ENCODE results near the gene MYADML2.
A peak's percentile ranks its signal among the peaks of the same experiment; 100 is the strongest.

Gene MYADML2

GRCh38 chr17:81926451-81927151 lies 20.4 kb downstream of the MYADML2 start:
- H3K27me3 ChIP-seq (ENCODE audit: insufficient read depth, low read length), result no peaks in the 10 kb centered on the region
- peaks cover 49% of the 10 kb centered on the region for H3K79me2 ChIP-seq (ENCODE audit: control insufficient read depth, insufficient read depth, low read length, unreplicated experiment)
- peak overlapping the region; percentile 94 for H3K4me3 ChIP-seq (ENCODE audit: low read depth, low read length)
- H3K27ac ChIP-seq (ENCODE audit: low read depth, low read length), result peak overlapping the region; percentile 88
- peaks cover 31% of the 10 kb centered on the region for H3K4me1 ChIP-seq (ENCODE audit: control insufficient read depth, insufficient read depth, low read length, unreplicated experiment)
- H3K36me3 ChIP-seq (ENCODE audit: insufficient read depth, low read length), result no peaks in the 10 kb centered on the region; the same call in 1 of the 2 replicates
- H2AFZ ChIP-seq (ENCODE audit: low read length, unreplicated experiment), result no peak overlapping the region

- Histone ChIP-seq H3K27ac (ENCODE audit: low read depth, low read length) (peak overlapping the region; percentile 88), H3K36me3 (ENCODE audit: insufficient read depth, low read length) (no peaks in the 10 kb centered on the region; the same call in 1 of the 2 replicates)
Measured at GRCh38 chr17:81925860-81926450, 21.1 kb downstream of the MYADML2 start.

GRCh38 chr17:81924557-81925532 lies 22.2 kb downstream of the MYADML2 start:
- Histone ChIP-seq H3K4me3 (ENCODE audit: low read depth, low read length) (peak overlapping the region; percentile 73), H2AFZ (ENCODE audit: low read length, unreplicated experiment) (no peak overlapping the region), H3K36me3 (ENCODE audit: insufficient read depth, low read length) (no peaks in the 10 kb centered on the region; the same call in 1 of the 2 replicates), H3K4me1 (ENCODE audit: control insufficient read depth, insufficient read depth, low read length, unreplicated experiment) (peaks cover 31% of the 10 kb centered on the region), H3K79me2 (ENCODE audit: control insufficient read depth, insufficient read depth, low read length, unreplicated experiment) (peaks cover 59% of the 10 kb centered on the region), H3K27ac (ENCODE audit: low read depth, low read length) (peak overlapping the region; percentile 88), H3K27me3 (ENCODE audit: insufficient read depth, low read length) (no peaks in the 10 kb centered on the region)

More at GRCh38 chr17:81925860-81926450, 21.1 kb downstream of the MYADML2 start:
- Histone ChIP-seq H3K27me3 (ENCODE audit: insufficient read depth, low read length) (no peaks in the 10 kb centered on the region), H2AFZ (ENCODE audit: low read length, unreplicated experiment) (no peak overlapping the region), H3K79me2 (ENCODE audit: control insufficient read depth, insufficient read depth, low read length, unreplicated experiment) (peaks cover 53% of the 10 kb centered on the region), H3K4me3 (ENCODE audit: low read depth, low read length) (peak overlapping the region; percentile 94), H3K4me1 (ENCODE audit: control insufficient read depth, insufficient read depth, low read length, unreplicated experiment) (peaks cover 31% of the 10 kb centered on the region)

- peaks cover 31% of the 10 kb centered on the region for H3K4me1 ChIP-seq (ENCODE audit: control insufficient read depth, insufficient read depth, low read length, unreplicated experiment)
- H3K27ac ChIP-seq (ENCODE audit: low read depth, low read length), result peak overlapping the region; percentile 88
- peaks cover 61% of the 10 kb centered on the region for H3K79me2 ChIP-seq (ENCODE audit: control insufficient read depth, insufficient read depth, low read length, unreplicated experiment)
Measured at GRCh38 chr17:81923302-81924260, 23.5 kb downstream of the MYADML2 start.

GRCh38 chr17:81922566-81923301 lies 24.3 kb downstream of the MYADML2 start:
- H3K4me3 ChIP-seq (ENCODE audit: low read depth, low read length), result peak overlapping the region; percentile 73
- peaks cover 31% of the 10 kb centered on the region for H3K4me1 ChIP-seq (ENCODE audit: control insufficient read depth, insufficient read depth, low read length, unreplicated experiment)
- no peak overlapping the region for H2AFZ ChIP-seq (ENCODE audit: low read length, unreplicated experiment)
- peaks cover 61% of the 10 kb centered on the region for H3K79me2 ChIP-seq (ENCODE audit: control insufficient read depth, insufficient read depth, low read length, unreplicated experiment)
- H3K27me3 ChIP-seq (ENCODE audit: insufficient read depth, low read length), result no peaks in the 10 kb centered on the region
- H3K36me3 ChIP-seq (ENCODE audit: insufficient read depth, low read length), result no peaks in the 10 kb centered on the region; the same call in 1 of the 2 replicates
- peak overlapping the region; percentile 88 for H3K27ac ChIP-seq (ENCODE audit: low read depth, low read length)

More at GRCh38 chr17:81923302-81924260, 23.5 kb downstream of the MYADML2 start:
- Histone ChIP-seq H3K36me3 (ENCODE audit: insufficient read depth, low read length) (no peaks in the 10 kb centered on the region; the same call in 1 of the 2 replicates), H3K4me3 (ENCODE audit: low read depth, low read length) (peak overlapping the region; percentile 73), H2AFZ (ENCODE audit: low read length, unreplicated experiment) (no peak overlapping the region), H3K27me3 (ENCODE audit: insufficient read depth, low read length) (no peaks in the 10 kb centered on the region)

DNA sequence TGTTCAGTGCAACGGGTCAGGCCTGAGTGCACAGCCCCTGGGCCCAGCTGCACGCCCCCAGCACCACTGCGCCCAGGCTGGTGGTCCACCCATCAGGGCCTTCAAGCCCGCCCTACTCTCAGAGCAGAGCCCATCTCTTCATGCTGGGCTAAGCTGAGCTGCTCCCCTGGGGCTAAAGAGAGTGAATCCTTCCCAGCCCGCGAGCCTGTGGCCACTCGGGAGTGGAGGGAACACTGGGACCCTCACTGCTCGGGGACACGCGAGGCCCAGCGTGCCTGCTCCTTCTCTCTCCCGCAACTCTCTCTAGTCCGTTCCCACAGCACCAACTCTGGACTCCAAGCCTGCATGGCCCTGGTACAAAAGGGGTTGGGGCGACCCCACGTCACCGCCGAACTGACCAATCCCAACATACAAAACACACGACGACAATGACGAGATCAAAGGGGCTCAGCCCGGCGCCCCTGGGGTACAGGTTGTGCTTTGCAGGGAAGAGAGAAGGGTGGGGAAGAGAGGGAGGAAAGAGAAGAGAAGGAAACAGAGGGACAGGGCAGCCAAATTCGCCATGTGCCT lies 25.0 kb downstream of the MYADML2 start:
- Histone ChIP-seq H3K27me3 (ENCODE audit: insufficient read depth, low read length) (no peaks in the 10 kb centered on the region), H3K36me3 (ENCODE audit: insufficient read depth, low read length) (no peaks in the 10 kb centered on the region; the same call in 1 of the 2 replicates), H3K79me2 (ENCODE audit: control insufficient read depth, insufficient read depth, low read length, unreplicated experiment) (peaks cover 63% of the 10 kb centered on the region), H2AFZ (ENCODE audit: low read length, unreplicated experiment) (no peak overlapping the region), H3K27ac (ENCODE audit: low read depth, low read length) (no peak overlapping the region), H3K4me3 (ENCODE audit: low read depth, low read length) (no peak overlapping the region), H3K4me1 (ENCODE audit: control insufficient read depth, insufficient read depth, low read length, unreplicated experiment) (peaks cover 31% of the 10 kb centered on the region)

GRCh38 chr17:81921537-81921862 lies 25.5 kb downstream of the MYADML2 start:
- Histone ChIP-seq H3K27ac (ENCODE audit: low read depth, low read length) (no peak overlapping the region), H3K27me3 (ENCODE audit: insufficient read depth, low read length) (no peaks in the 10 kb centered on the region), H3K4me3 (ENCODE audit: low read depth, low read length) (no peak overlapping the region), H3K36me3 (ENCODE audit: insufficient read depth, low read length) (no peaks in the 10 kb centered on the region; the same call in 1 of the 2 replicates), H3K79me2 (ENCODE audit: control insufficient read depth, insufficient read depth, low read length, unreplicated experiment) (peaks cover 61% of the 10 kb centered on the region), H2AFZ (ENCODE audit: low read length, unreplicated experiment) (no peak overlapping the region), H3K4me1 (ENCODE audit: control insufficient read depth, insufficient read depth, low read length, unreplicated experiment) (peaks cover 37% of the 10 kb centered on the region)

DNA sequence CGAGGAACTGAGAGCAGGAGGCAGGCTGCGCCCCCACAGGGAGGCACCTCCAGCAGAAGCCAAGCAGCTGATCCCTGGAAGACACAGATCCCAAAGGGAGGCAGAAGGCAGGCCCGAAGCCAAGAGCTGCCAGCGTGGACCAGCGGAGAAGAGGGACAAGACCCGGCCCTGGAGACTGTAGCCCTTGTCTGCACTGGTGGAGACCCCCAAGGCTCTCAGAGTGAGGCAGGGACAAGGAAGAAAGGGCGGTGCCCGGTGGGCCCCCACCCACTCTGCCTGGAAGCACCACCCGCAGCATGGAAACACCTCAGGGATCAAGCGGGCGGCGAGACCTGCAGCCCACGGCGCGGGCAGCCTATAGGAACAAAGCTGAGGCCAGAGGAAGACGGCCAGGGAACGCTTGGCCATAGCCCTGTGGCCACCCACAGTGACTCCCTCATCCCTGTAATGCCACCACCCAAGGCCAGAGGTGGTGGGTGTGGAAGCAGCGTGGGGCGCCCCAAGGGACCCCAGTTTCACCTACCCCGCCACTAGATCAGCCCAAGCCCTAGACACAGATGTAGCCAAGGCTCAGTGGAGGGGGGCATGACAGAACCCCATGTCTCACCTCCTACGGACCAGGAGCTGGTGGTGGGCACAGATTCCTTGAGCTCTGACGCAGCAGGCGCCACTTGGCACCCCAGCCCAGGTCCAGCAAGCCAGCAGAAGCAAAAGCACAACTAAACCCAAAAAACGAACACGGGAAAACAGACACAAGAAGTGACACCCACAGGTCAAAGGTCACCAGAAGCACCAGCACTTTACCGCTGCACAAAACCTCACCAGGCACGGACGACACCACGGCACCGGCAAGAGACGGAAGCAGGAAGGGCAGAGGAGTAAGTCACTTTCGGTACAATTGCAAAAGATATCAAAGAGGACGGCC lies 26.2 kb downstream of the MYADML2 start:
- peaks cover 60% of the 10 kb centered on the region for H3K79me2 ChIP-seq (ENCODE audit: control insufficient read depth, insufficient read depth, low read length, unreplicated experiment)
- H2AFZ ChIP-seq (ENCODE audit: low read length, unreplicated experiment), result no peak overlapping the region
- no peaks in the 10 kb centered on the region for H3K27me3 ChIP-seq (ENCODE audit: insufficient read depth, low read length)
- no peak overlapping the region for H3K27ac ChIP-seq (ENCODE audit: low read depth, low read length)
- H3K4me3 ChIP-seq (ENCODE audit: low read depth, low read length), result no peak overlapping the region
- peaks cover 33% of the 10 kb centered on the region for H3K4me1 ChIP-seq (ENCODE audit: control insufficient read depth, insufficient read depth, low read length, unreplicated experiment)
- H3K36me3 ChIP-seq (ENCODE audit: insufficient read depth, low read length), result no peaks in the 10 kb centered on the region; the same call in 1 of the 2 replicates

Data from ACC112 (cell line).